DND-41 (cell line): ENCODE results near the gene ZNF367.

Experiments
- EZH2 ChIP-seq: IDR thresholded peaks from 3 replicates; pipeline ENCODE4 v1.6.1; 2012; ENCODE audit warnings: borderline replicate concordance, low read depth, mild to moderate bottlenecking, moderate library complexity, low read length, inconsistent platforms; ENCODE audit not compliant: severe bottlenecking
- TF ChIP-seq, protein P1 (sequence below): IDR thresholded peaks from 2 replicates; pipeline ENCODE4 v1.5.1; 2012; ENCODE audit warnings: borderline replicate concordance, low read length, moderate library complexity, mild to moderate bottlenecking; ENCODE audit not compliant: poor library complexity, severe bottlenecking; ENCODE audit errors: extremely low read depth

DNA sequence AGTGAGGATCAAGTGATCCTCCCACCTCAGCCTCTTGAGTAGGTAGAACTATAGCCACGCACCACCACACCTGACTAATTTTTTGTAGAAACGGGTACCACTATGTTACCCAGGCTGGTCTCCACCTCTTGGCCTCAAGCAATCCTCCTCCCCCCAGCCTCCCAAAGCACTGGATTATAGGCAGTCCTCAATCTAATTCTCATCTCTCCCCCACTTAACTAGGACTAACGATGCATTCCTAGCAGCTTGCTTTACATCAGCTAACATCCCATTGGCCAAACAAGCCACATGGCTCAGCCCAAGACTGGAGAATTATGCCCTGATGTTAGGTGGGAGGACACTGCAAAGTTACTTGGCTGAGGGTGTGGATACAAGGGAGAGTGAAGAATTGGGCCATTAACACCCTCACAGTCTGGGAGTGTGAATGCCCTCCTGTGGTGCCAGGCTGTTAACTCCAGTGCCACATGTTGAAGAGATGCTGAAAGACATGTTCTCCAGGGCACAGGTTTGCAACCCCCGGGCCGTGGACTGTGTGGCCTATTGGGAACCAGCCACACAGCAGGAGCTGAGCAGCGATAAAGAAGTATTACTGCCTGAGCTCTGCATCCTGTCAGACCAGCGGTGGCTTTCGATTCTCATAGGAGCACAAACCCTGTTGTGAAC is 5.3 kb upstream of the ZNF367 start:
- TF ChIP-seq, protein P1, sequence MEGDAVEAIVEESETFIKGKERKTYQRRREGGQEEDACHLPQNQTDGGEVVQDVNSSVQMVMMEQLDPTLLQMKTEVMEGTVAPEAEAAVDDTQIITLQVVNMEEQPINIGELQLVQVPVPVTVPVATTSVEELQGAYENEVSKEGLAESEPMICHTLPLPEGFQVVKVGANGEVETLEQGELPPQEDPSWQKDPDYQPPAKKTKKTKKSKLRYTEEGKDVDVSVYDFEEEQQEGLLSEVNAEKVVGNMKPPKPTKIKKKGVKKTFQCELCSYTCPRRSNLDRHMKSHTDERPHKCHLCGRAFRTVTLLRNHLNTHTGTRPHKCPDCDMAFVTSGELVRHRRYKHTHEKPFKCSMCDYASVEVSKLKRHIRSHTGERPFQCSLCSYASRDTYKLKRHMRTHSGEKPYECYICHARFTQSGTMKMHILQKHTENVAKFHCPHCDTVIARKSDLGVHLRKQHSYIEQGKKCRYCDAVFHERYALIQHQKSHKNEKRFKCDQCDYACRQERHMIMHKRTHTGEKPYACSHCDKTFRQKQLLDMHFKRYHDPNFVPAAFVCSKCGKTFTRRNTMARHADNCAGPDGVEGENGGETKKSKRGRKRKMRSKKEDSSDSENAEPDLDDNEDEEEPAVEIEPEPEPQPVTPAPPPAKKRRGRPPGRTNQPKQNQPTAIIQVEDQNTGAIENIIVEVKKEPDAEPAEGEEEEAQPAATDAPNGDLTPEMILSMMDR: no peak
- no peak for TF ChIP-seq EZH2
